HG03025 (cell line): Measurements from ENCODE around the gene STIMATE.

Experiments
- ATAC-seq: cut with Tn5 transposase; IDR thresholded peaks from one replicate; pipeline ENCODE4 v1.9.1; 2021; ENCODE audit warnings: mild to moderate bottlenecking, moderate library complexity; ENCODE audit not compliant: unreplicated experiment, low FRiP score

The STIMATE gene

DNA sequence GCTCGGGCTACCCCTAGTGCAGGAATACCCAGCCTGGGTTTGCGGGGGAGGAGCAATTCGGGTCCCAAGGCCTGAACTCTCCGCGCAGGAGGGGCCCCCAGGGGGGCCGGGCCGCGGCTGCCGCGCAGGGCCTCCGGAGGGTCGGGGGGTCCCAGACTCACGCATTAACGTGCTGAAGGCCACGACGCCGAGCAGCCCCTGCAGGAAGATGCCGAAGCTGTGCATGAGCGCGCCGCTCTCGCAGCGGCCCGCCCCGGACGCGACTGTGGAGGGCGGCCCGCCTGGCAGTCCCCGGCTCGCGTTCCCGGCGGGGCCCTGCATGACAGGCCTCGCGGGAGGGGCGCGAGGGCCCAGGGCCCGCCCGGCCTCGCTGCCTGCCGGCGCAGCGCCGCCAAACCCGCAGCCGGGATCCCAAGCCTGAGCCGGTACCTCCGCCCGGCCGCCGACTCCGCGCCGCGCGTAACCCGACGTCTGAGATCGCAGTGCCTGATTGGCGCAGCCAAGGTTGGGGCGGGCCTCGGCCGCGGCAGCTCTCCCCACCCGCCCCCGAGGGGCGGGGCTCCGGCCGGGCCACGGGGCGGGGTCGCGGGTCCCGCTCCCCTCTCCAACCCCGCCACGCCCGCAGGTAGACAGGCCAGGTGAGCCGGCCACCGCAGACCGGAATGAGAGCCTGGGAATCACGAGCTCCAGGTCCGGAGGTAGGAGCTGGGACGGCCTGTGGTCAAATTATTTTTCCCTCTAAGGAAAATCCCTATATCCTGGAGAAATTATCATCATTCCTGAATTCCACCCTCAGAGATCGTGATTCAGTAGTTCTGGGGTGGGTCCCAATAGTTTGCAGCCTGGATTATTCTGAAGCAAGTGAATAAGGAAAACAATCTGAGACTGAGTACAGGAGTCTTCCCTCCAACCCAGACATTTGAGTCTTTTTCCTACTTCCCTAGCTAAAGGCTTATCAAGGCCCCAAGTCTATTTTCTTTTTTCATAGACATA, at the start of gene STIMATE:
TSS of gene STIMATE (minus strand) at position 419 of the 993 bp plus-strand sequence. CDS start at position 321, 98 bp downstream.
- ATAC-seq: peak; percentile 76

DNA sequence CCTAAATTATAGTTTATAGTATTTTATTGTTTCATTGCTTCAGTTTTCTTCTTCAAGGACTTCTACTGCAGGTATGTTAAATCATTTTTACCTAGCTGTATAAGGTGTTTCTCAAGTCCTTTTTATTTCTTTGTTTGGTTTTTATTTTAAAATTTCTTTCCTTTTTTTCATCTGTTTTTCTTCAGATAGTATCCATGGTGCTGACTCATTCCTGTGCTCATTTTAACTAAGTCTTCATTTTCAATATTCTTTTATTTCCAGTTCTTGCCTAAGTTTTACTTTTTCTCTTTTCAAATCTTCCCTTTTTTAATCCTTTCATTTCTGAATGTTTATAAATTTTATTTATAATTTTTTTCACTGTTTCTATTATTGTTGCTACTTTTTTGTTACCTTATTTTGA, 42.3 kb upstream of the STIMATE start:
- no peak for ATAC-seq

DNA sequence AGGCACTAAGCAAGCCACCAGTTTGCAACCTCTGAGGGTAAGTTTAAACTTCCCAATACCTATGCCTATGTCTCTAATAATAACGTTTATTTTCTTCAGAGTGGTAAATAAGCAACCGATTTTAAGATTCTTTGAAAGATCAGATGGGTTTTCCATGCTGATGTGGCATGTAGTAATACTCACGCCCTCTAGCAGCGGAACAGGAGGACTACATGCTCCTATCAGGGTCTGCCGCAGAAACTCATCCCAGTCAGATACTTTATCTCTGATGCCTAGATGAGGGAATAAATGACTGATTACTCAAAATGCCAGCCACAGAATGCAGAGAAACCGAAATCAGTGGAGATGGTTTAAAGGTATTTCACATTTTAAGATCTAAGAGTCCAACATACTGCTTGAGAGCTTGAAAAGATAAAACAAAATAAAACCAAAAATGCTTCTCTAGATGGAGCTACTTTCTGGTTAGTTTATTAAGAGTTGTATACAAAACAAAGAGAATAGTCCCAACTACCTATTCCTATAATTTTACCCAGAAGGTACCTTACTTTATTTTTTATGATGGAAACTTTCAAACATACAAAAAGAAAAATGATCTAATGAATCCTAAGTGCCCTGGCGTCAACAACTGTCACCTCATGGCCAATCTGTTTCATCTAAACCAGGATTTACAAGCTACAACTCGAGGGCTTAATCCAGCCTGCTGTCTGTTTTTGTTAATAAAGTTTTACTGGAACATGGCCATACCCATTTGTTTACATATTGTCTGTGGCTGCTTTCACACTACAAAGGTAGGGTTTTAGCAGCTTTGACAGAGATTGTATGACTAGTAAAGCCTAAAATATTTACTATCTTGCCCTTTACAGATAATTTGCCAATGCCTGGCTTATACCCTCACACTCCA, 37.5 kb upstream of the STIMATE start:
- ATAC-seq: no peak

DNA sequence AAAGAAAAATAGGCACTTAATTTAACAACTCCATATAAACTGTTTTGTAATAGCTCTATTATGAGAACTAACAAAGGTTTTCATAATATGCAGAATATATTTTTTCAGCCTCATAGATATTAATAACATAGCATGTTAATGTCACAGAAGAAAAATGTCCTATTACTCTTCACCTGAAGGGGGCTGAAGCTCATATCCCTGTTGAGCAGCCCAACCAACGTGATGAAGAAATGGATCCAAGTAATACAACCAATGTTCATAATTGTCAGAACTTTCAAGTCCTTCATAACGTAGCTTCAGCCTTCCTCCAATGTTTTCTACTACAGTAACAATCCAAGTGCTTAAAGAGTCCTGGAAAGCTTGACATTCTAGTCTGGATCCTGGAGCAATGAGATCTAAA, 34.5 kb upstream of the STIMATE start:
- no peak for ATAC-seq

DNA sequence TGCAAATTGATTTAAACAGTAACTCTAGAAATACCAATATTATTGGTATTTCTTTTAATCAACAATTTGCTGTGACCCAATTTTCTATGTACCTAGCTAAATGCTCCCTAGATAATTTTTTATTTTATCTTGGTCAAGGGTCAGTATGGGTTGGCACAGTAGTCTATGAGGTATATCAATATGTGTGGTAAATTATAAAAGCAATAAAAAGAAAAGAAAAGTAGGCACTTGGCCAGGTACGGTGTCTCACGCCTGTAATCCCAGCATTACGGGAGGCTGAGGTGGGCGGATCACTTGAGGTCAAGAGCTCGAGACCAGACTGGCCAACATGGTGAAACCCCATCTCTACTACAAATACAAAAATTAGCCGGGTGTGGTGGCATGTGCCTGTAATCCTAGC, 34.0 kb upstream of the STIMATE start:
- no peak for ATAC-seq

DNA sequence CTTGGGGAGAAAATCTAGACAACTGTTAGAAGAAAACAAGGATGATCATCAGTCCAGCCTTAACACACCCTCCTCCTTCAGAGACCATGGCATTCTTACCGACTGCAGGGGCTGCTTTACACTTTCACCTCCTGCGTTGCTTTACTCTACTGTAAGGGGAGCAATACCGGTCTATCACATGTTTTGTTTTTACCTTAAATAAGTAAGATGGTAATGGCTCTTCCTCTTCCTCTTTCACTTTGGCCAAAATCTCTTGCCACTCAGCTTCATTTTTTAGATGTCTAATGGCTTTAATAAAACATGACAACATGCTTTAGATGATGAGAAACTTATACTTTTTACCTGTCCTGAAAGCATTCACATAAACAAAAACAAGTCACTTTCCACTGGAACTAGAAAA, 33.4 kb upstream of the STIMATE start:
- no peak for ATAC-seq

DNA sequence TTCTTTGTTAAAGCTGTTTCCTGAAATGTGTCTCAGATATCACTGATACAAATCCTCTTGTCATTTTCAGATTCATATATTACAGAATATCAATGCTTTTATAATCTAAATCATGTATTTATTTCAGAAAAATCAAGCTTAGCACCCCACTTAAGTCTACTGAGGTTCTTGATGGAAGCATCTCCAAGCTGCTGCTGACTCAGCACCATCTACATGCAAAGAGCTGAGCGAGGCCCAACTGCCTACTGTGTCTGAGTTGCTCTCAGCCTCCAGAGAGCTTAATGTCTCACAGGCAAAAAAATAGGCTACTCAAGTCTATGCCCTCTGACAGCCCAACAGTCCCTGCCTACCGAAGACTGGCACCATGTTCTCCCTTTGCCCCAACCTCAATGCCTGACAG, 29.2 kb upstream of the STIMATE start:
- ATAC-seq: no peak

DNA sequence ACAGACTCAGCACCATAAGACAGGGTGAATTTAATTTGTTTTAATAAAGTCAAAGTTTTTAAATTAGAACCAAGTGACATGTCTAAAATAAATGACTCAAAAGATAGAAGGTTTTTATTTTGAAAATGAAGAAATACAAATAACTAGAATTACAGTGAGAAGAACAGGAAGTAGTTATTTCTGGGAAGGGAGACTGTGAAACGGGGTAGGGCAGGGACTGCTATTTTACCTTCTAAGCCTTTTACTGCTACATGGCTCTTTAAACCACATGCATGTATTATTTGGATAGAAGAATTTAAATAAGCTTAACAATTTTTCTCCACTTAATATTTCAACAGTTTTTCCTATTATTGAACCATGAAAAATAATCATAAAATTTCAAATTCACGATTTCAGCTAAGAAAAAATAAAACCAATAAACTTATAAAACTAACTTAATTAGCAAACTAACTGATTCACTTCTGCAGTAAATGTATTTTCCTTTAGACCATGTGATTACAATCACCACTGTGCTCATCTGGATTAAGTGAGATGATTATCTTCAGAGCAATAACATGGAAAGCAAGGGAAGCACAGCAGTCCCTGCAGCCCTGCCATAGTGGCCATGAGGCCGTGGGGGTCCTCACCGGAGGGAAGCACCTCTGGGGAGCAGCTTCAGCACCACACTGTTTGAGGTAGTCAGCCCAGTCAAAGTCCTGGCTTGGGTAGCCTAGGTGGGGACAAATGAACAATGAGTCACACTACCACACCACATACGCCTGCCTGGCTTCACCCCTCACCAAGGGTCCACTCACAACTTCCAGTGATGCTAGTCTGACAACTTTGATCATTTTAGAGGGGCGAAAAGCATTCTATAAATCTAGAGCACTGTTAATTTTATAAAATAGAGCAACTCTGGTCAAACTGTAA, 28.3 kb upstream of the STIMATE start:
- ATAC-seq: no peak

DNA sequence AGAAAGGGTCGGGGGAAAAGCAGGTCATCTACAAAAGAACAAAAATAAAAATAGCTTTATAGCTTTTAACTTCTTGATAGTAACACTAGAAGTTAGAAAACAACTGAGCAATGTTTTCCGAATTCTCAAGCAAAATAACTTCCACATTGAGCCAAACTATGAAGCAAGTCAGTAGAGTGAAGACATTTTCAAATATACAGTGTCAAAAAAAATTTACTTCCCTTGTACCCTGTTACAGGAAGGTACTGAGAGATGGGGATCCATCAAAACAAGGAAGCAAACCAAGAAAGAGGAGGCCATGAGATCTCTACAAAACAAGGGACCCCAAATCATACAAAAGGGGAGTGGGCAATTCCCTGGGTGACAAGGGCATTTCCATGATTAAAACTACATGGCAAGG, 26.6 kb upstream of the STIMATE start:
- no peak for ATAC-seq

DNA sequence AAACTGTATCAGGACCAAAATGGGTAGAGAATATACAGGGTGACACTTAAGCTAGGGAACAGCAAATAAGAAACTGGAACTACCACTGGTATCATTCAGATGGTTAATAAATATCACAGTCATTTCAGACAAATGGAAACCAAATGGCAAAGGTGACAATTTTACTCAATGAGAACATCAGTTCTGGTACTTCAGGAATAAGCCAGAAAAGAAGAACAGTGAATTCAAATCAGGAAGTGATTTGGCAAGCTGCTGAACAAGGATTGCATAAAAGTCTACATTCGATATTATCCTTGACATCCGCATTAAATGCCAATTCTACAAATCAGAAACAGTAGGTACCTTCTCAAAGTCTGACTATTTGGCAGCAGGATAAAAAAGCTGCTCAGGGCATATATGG, 23.5 kb upstream of the STIMATE start:
- ATAC-seq: no peak

DNA sequence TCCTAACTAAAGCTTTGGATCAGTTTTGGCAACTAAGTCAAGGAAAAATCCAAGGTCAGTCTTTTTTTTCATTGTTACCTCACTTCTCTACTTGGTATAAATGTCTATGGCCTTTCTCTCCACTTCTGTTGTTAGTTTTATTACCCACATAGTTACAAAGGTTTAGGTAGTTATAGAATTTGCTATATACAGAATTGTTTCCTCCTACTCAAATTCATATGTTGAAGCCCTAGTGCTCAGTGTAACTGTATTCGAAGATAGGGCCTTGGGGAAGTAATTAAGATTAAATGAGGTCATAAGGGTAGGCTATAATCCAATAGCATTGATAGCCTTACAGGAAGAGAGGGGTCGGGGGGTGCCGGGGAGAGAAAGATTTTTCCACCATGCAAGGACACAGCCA, 19.7 kb upstream of the STIMATE start:
- ATAC-seq: no peak

DNA sequence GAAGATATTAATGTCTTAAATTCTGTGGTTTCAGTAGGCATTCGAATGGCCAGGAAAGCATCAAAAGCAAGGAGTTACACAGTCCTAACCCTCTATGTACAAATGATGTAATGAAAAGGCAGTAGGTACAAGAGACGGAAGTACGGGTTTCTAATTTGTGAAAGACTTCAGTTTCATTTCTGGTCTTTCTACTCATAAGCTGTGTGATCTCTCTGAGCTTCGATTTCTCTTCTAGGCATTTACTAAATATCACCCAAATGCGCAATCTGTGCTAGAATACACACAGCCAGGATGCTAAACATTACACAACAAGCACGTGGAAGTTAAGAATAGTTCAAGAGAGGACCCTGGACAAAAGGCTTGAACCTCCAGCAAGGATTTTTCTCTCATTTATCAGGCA, 17.9 kb upstream of the STIMATE start:
- no peak for ATAC-seq

DNA sequence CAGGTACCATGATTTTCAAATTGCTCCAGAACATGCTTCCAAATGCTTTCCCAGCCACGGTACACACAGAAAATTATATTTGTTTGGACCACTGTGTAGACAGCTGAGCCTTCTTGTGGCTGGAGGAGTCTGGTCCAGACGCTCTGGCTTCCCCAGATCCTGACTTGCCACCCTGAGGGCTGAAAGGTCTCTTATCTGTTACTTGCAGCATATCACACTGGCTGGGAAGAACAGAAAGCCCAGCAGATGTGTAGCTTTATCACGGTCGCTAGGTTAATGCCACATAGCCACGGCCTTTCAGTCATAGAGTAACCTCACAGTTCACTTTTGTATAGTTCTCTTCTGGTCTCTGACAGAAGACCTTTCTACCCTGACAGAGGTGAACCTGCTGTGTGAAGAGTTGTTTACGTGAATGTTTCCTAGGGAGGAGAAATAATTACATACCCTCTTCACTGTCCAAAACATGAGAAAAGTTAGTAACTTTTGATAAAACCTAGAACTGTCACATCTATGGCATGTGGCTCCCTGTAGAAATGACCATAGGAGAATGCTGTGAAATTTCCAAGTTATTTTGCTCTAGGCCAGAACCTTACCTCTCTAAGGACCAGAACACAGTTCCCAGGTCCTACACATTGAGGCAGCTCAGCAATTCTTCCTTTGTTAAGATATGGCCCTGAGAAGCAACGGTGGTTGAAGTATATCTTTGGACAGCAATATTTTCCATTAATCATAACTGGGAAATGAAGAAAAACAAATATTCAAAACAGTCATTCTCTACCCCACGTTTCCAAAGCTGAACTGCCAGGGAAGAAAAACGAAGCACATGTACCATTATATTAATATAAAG, 15.8 kb upstream of the STIMATE start:
- ATAC-seq: no peak

DNA sequence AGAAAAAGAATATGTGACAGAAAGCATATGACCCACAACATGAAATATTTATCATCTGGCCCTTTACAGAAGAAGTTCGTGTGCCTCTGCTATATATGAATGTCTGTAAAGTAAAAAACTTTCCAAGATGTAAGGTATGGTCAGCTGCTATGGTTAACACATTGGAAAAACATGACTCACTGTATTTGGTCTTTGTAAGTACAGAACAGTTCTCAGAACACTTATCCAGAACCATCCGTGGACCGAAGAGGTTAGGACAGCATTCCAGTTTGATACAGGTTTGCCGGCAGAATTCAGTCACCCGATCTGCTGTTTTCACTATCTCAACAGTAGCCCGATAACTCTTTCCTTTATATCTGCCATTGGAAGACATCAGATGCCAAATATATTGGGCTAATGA, 13.5 kb upstream of the STIMATE start:
- ATAC-seq: no peak

DNA sequence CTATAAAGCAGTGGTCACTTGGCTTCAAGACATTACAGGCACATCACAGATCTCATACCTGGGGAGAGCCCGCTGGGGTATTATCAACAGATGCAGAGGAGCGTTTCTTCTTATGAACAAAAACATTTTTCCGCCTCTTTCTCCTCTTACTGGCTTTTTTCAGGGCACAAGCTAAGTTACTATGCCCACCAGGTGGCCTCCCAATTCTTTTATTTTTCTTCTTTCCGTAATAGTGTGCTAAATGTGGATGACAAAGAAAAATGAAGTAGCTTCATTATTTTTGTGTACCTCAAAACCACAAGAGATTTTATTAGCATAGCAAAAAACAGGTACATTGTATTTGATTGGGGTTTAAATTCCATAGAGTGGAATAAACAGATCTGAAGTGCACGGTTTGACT, 10.1 kb upstream of the STIMATE start:
- ATAC-seq: no peak

DNA sequence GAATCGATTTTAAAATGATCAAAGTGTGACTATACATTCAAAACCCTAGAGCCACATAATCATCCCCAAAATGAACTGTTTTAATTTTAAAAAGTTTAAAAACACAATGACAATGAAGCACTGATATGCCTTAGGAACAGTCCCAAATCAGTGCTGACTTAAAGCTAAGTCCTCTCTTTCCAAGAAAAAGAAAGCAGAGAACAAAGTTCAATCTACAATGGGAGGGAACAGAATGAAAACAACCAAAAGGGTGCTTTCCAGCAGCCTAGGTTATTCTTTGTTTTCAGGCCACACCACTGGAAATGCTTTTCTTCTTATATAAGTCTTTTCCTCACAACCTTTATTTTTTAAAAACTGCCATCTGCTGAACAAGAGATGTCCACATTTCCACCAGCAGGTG, 7.2 kb upstream of the STIMATE start:
- ATAC-seq: no peak

DNA sequence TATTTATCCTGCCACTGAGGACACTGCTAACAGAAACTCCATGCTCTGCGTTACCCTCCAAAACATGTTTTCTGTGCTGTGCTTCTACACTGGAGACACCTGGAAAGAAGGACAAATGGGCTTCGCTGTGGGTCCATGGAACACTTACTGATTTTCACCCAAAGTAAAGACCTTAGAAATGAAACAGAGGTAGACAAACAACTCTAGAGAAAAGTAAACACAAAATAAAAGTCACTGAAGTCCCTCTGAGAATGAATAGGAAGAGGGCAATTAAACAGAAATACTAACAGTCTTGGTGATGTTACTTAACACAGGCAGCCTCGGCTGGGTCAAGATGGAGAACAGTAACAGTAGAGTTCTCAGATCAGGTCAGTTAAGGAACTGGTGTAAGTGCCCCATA, 6.7 kb upstream of the STIMATE start:
- no peak for ATAC-seq

DNA sequence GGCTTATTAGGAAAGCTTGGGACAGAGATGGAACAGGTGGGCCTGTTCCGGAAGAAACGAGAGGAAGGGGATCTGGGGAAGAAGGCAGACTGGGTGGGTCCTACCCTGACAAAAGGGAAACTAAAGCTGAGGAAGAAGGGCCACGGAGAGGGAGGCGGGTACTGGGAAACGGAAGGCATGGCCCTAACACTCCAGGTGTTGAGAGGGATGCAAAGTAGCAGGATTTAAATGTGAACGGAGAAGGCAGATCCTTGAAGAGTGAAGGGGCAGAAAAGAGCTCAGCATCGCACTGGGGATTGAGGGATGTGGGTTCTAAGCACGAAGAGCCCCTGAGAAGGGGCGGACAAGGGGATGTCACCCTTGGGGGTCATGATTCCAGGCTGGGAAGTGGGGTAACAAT, 735 bp downstream of the STIMATE start:
- no peak for ATAC-seq

DNA sequence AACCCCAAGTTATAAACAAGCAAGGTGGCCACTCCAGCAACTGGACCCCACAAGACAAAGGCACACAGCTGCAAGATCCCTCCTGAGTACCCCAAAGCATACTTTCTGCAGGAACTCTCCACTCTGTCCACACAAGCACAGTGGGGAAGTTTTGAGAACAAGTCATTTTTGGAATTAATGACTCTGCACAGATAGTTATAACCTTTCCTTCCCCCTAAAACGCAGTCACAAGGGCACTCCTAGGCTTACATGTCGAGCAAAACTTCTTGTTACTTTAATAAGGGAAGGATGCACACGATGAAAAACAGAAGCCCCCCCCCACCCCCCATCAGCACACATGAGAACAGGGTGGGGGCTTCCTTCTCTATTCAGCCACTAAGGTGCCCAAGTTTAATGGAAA, 1.2 kb downstream of the STIMATE start:
- ATAC-seq: no peak
